Fibroblast of villous mesenchyme (primary cell): Measurements from ENCODE around the gene INAVA. TPM values are rescaled to one million over a fixed set of nuclear protein-coding genes. Genes with fewer than 3 reads are reported as not detected.

Source experiments
- DNase-seq: peaks from one replicate; pipeline ENCODE4 v3.0.0-alpha.2; 2010; ENCODE audit warnings: low read depth
- H3K4me3 ChIP-seq: 2 replicates; pipeline ENCODE4 v1.5.1; 2011; ENCODE audit warnings: low read depth, mild to moderate bottlenecking, low read length
- total RNA-seq: library from RNA; depleted of rRNA; stranded (reverse); fragments of >200 nt; gene quantifications from 2 replicates; pipeline ENCODE4 v1.2.3, GENCODE V29; 2012
- TF ChIP-seq, protein P1 (sequence below): IDR thresholded peaks from 2 replicates; pipeline ENCODE4 v1.5.1; 2012; ENCODE audit warnings: low read depth, mild to moderate bottlenecking, low read length; ENCODE audit not compliant: insufficient read depth

The INAVA gene
- total RNA-seq, 1 donor: not detected

- no peak overlapping the region for H3K4me3 ChIP-seq
- TF ChIP-seq, protein P1, sequence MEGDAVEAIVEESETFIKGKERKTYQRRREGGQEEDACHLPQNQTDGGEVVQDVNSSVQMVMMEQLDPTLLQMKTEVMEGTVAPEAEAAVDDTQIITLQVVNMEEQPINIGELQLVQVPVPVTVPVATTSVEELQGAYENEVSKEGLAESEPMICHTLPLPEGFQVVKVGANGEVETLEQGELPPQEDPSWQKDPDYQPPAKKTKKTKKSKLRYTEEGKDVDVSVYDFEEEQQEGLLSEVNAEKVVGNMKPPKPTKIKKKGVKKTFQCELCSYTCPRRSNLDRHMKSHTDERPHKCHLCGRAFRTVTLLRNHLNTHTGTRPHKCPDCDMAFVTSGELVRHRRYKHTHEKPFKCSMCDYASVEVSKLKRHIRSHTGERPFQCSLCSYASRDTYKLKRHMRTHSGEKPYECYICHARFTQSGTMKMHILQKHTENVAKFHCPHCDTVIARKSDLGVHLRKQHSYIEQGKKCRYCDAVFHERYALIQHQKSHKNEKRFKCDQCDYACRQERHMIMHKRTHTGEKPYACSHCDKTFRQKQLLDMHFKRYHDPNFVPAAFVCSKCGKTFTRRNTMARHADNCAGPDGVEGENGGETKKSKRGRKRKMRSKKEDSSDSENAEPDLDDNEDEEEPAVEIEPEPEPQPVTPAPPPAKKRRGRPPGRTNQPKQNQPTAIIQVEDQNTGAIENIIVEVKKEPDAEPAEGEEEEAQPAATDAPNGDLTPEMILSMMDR: no peak
- peak; percentile 13 for DNase-seq
Measured at GRCh38 chr1:200857804-200858203, 36.9 kb upstream of the INAVA start.

DNA sequence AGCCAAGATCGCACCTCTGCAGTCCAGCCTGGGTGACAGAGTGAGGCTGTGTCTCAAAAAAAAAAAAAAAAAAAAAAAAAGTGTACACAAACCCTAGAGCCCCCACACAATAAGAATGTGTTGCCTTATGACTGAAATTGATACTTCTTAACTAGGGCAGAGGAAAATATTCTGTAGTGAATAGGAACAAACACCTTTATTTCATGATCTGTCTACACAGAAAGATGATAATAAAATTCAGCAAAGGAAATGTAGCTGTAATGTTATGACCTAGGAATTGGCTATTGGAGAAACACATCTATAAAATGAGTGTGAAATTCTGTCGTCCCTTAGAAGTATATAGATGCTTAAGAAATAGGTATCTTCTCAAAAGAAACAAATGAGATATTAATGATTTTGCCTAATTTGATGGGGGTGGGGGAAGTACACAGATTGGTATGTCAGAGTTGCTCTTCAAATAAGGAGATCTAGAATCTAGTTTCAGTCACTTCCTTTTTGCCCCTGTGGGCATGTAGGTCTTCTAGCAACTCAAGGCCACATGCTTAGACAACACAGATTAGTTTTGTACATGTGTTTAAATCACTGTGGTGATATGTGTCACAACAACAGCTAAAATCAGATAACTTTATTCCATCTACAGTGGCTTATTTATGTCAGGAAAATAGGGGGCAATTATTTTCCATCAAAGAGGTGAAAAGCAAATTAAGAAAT, 32.6 kb upstream of the INAVA start:
- no peak overlapping the region for H3K4me3 ChIP-seq
- no peak for DNase-seq
- TF ChIP-seq, protein P1: no peak

GRCh38 chr1:200862713-200863415, 31.8 kb upstream of the INAVA start:
- no peak overlapping the region for H3K4me3 ChIP-seq
- TF ChIP-seq, protein P1: no peak
- no peak for DNase-seq

GRCh38 chr1:200866116-200866515, 28.6 kb upstream of the INAVA start:
- TF ChIP-seq, protein P1: no peak
- no peak overlapping the region for H3K4me3 ChIP-seq
- DNase-seq: no peak

DNA sequence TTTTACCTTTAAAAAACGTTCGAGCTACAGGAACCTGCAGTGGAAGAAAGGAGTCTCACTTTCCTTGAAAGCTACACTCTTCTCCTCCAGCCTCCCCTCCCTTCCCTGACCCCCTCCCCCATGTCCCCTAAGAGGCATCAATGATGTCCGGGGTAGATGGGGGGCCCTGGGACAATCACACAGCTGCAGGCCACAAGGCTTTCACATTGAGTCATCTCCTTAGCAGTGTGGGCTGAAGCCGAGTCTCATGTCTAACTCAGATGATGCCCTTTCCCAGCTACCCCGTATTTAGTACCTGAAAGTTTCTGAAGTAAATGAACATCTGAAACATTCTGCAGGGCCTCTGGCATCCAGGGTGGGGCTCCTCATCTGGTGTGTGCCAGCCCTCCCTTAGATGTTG, 28.2 kb upstream of the INAVA start:
- no peak overlapping the region for H3K4me3 ChIP-seq
- peak; percentile 15 for DNase-seq
- TF ChIP-seq, protein P1: no peak

- H3K4me3 ChIP-seq: no peak overlapping the region
- TF ChIP-seq, protein P1: no peak
- peak; percentile 21 for DNase-seq
Measured at GRCh38 chr1:200867018-200867811, 27.5 kb upstream of the INAVA start.
